Activated CD4-positive, alpha-beta T cell treated with anti-CD3 and anti-CD28 coated beads for 36 hours (primary cell): Measurements from ENCODE around the gene B4GALNT1. TPM values are rescaled to one million over a fixed set of nuclear protein-coding genes. Genes with fewer than 3 reads are reported as not detected.

Experiments
- total RNA-seq, 2 experiments: library from RNA; stranded (reverse); gene quantifications; one replicate each; pipeline ENCODE4 v1.2.3, GENCODE V29; 2021

Gene B4GALNT1
- total RNA-seq, 2 experiments from 2014 or later, result 1.4 to 1.5 TPM

Other genes starting within 250 kb of the B4GALNT1 start
- 10 to 100 TPM; 45.9 to 52.5 TPM for gene R3HDM2, start 202.2 kb downstream of the B4GALNT1 start, total RNA-seq
- gene INHBC, start 198.4 kb downstream of the B4GALNT1 start, total RNA-seq, result not detected
- 1 to 10 TPM; 1.2 to 1.5 TPM for gene INHBE, start 177.9 kb downstream of the B4GALNT1 start, total RNA-seq
- gene GLI1, start 173.4 kb downstream of the B4GALNT1 start, total RNA-seq, result under 1 TPM; 0.40 to 0.73 TPM
- 100 to 1,000 TPM in 1 of 2 experiments, 10 to 100 TPM in 1; 77.7 to 101 TPM for gene ARHGAP9, start 153.3 kb downstream of the B4GALNT1 start, total RNA-seq
- gene MARS1, start 145.1 kb downstream of the B4GALNT1 start, total RNA-seq, result 100 to 1,000 TPM; 389 to 583 TPM
- gene DDIT3, start 112.7 kb downstream of the B4GALNT1 start, total RNA-seq, result 10 to 100 TPM; 31.2 to 32.2 TPM
- gene MBD6, start 110.4 kb downstream of the B4GALNT1 start, total RNA-seq, result 10 to 100 TPM; 31.3 to 43.6 TPM
- 10 to 100 TPM; 69.7 to 81.2 TPM for gene DCTN2, start 86.0 kb downstream of the B4GALNT1 start, total RNA-seq
- 1 to 10 TPM; 1.3 to 1.4 TPM for gene KIF5A, start 83.2 kb downstream of the B4GALNT1 start, total RNA-seq
- 10 to 100 TPM; 12.1 to 14.9 TPM for gene PIP4K2C, start 42.0 kb downstream of the B4GALNT1 start, total RNA-seq
- 10 to 100 TPM; 16.7 to 17.0 TPM for gene DTX3, start 28.4 kb downstream of the B4GALNT1 start, total RNA-seq
- 1 to 10 TPM; 2.2 to 2.6 TPM for gene ARHGEF25, start 21.8 kb downstream of the B4GALNT1 start, total RNA-seq
- 10 to 100 TPM; 61.7 to 63.2 TPM for gene OS9, start 60.9 kb upstream of the B4GALNT1 start, total RNA-seq
- 10 to 100 TPM; 28.0 to 46.9 TPM for gene AGAP2, start 105.5 kb upstream of the B4GALNT1 start, total RNA-seq
- gene TSPAN31, start 111.8 kb upstream of the B4GALNT1 start, total RNA-seq, result 10 to 100 TPM; 13.6 to 15.9 TPM
- gene CDK4, start 119.1 kb upstream of the B4GALNT1 start, total RNA-seq, result 100 to 1,000 TPM; 132 to 208 TPM
- 10 to 100 TPM; 20.9 to 22.5 TPM for gene MARCHF9, start 121.9 kb upstream of the B4GALNT1 start, total RNA-seq
- 1 to 10 TPM; 6.6 to 6.8 TPM for gene CYP27B1, start 133.9 kb upstream of the B4GALNT1 start, total RNA-seq
- gene METTL1, start 138.9 kb upstream of the B4GALNT1 start, total RNA-seq, result 10 to 100 TPM; 31.9 to 33.5 TPM
- 1 to 10 TPM; 2.5 to 3.9 TPM for gene EEF1AKMT3, start 139.4 kb upstream of the B4GALNT1 start, total RNA-seq
- 10 to 100 TPM; 30.7 to 56.9 TPM for gene TSFM, start 149.6 kb upstream of the B4GALNT1 start, total RNA-seq
- under 1 TPM; 0.53 to 0.75 TPM for gene AVIL, start 185.5 kb upstream of the B4GALNT1 start, total RNA-seq
- 10 to 100 TPM; 80.9 to 85.4 TPM for gene CTDSP2, start 213.5 kb upstream of the B4GALNT1 start, total RNA-seq